HEK293T (cell line): Measurements from ENCODE around the gene PRKAG2.
A peak's percentile ranks its signal among the peaks of the same experiment; 100 is the strongest.
"Not testable (repeated sequence)": the region's sequence is repeated elsewhere in the genome, so short reads cannot be mapped to it uniquely, and the experiment has no call there.

Experiments
- CTCF ChIA-PET: fragments of 350-600 bp; formaldehyde crosslinking; extraction: SDS; loops from one replicate; lab custom pipeline; 2021; ENCODE audit warnings: antibody characterized with exemption, inconsistent platforms; lab: Yijun Ruan, JAX
- POLR2A ChIA-PET: fragments of 350-600 bp; formaldehyde crosslinking; extraction: SDS; loops from one replicate; lab custom pipeline; 2020; ENCODE audit warnings: antibody characterized with exemption, inconsistent platforms; lab: Yijun Ruan, JAX
- DNase-seq: peaks from one replicate; pipeline ENCODE4 v3.0.0; 2012; ENCODE audit warnings: mixed read lengths; ENCODE audit errors: extremely low spot score
- ARNT ChIP-seq: fragments of 450-650 bp; IDR thresholded peaks from 2 replicates; pipeline ENCODE4 v1.6.1; 2017; ENCODE audit warnings: mild to moderate bottlenecking
- BHLHE40 ChIP-seq: fragments of 450-650 bp; IDR thresholded peaks from 2 replicates; pipeline ENCODE4 v1.6.1; 2016; ENCODE audit warnings: mild to moderate bottlenecking, moderate library complexity, borderline replicate concordance
- CTBP1 ChIP-seq: fragments of 450-650 bp; IDR thresholded peaks from 2 replicates; pipeline ENCODE4 v1.6.1; 2016; ENCODE audit warnings: borderline replicate concordance
- ELF4 ChIP-seq: fragments of 450-650 bp; IDR thresholded peaks from 2 replicates; pipeline ENCODE4 v1.6.1; 2017; ENCODE audit warnings: antibody characterized with exemption
- FOXA1 ChIP-seq: fragments of 450-650 bp; IDR thresholded peaks from 2 replicates; pipeline ENCODE4 v1.6.1; 2016; ENCODE audit warnings: mild to moderate bottlenecking
- FOXK2 ChIP-seq: fragments of 450-650 bp; IDR thresholded peaks from 2 replicates; pipeline ENCODE4 v1.6.1; 2016; ENCODE audit warnings: mild to moderate bottlenecking
- FOXM1 ChIP-seq: fragments of 450-650 bp; IDR thresholded peaks from 2 replicates; pipeline ENCODE4 v1.6.1; 2017; ENCODE audit warnings: mild to moderate bottlenecking, borderline replicate concordance
- HDGF ChIP-seq: fragments of 450-650 bp; IDR thresholded peaks from 2 replicates; pipeline ENCODE4 v1.6.1; 2017; ENCODE audit warnings: antibody characterized with exemption, borderline replicate concordance
- L3MBTL2 ChIP-seq: fragments of 450-650 bp; conservative IDR thresholded peaks from 2 replicates; pipeline ENCODE4 v1.6.1; 2016; ENCODE audit warnings: mild to moderate bottlenecking
- LEF1 ChIP-seq: fragments of 450-650 bp; IDR thresholded peaks from 2 replicates; pipeline ENCODE4 v1.6.1; 2017; ENCODE audit warnings: mild to moderate bottlenecking, borderline replicate concordance
- NFRKB ChIP-seq: fragments of 450-650 bp; IDR thresholded peaks from 2 replicates; pipeline ENCODE4 v1.6.1; 2016; ENCODE audit warnings: mild to moderate bottlenecking, moderate library complexity
- SP1 ChIP-seq: fragments of 450-650 bp; IDR thresholded peaks from 2 replicates; pipeline ENCODE4 v1.6.1; 2017
- SUZ12 ChIP-seq: fragments of 450-650 bp; IDR thresholded peaks from 2 replicates; pipeline ENCODE4 v1.6.1; 2016; ENCODE audit warnings: mild to moderate bottlenecking
- TARDBP ChIP-seq: fragments of 450-650 bp; IDR thresholded peaks from 2 replicates; pipeline ENCODE4 v1.6.1; 2016
- ZNF384 ChIP-seq: fragments of 450-650 bp; IDR thresholded peaks from 2 replicates; pipeline ENCODE4 v1.6.1; 2016
- TF ChIP-seq, protein P1 (sequence below): fragments of 450-650 bp; IDR thresholded peaks from 2 replicates; pipeline ENCODE4 v1.6.1; 2016

The PRKAG2 gene

DNA sequence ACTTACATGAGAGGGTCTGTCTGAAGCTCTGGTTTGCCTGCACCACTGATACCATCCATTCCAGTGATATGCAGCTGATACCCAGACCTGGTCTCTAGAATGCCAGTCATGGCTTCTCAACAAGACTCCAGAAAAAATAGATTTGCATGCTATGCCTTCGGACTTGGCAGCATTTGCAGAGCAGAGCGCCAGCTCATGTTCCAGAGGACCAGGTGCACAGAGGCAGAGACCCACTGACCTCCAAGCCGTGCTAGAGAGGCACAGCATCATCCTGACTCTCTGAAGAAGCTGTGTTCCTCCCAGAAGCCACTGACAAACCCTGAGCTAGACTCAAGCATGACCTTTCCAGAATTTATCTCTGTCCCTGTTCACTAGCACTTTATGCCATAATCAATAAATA lies 6.9 kb upstream of the PRKAG2 start:
- CTCF ChIA-PET = interaction anchor here (0.6 to 2.4 kb wide), 3 partner anchors 12 to 101 kb away, joined by 3 to 13 read pairs (median 4); no protein-coding TSS in a partner anchor
- POLR2A ChIA-PET = no interaction called here
- TF ChIP-seq NFRKB = no peak
- no peak for TF ChIP-seq LEF1
- TF ChIP-seq ZNF384 = no peak
- no peak for TF ChIP-seq SP1
- no peak for TF ChIP-seq HDGF
- no peak for TF ChIP-seq TARDBP
- DNase-seq = no peak

DNA sequence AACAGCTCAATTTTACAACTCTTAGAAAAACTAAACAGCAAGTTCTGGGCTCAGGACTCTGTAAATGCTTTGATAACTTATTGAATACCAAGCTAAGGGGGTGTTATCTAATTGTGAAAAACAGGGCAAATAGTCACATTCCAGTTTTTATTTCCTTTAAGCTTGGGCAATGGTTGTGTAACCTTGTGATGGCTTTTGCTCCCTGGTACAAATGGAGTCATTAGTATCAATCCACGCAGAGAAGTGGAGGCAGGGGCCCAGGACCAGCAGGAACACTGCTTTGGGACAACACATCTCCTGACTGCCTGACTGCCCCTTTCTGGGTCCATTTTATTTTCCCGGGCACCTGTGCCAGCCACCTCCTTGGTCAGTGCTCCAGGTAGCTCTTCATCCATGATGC lies 5.8 kb upstream of the PRKAG2 start:
- TF ChIP-seq FOXK2 = no peak
- no peak for TF ChIP-seq ELF4
- TF ChIP-seq BHLHE40 = no peak
- no peak for TF ChIP-seq ARNT
- TF ChIP-seq SUZ12 = no peak
- TF ChIP-seq CTBP1 = no peak
- TF ChIP-seq TARDBP = no peak
- no peak for TF ChIP-seq L3MBTL2
- no peak for TF ChIP-seq HDGF
- no peak for TF ChIP-seq NFRKB
- TF ChIP-seq FOXM1 = no peak
- TF ChIP-seq LEF1 = no peak
- no peak for TF ChIP-seq FOXA1
- no peak for TF ChIP-seq SP1
- TF ChIP-seq, protein P1, sequence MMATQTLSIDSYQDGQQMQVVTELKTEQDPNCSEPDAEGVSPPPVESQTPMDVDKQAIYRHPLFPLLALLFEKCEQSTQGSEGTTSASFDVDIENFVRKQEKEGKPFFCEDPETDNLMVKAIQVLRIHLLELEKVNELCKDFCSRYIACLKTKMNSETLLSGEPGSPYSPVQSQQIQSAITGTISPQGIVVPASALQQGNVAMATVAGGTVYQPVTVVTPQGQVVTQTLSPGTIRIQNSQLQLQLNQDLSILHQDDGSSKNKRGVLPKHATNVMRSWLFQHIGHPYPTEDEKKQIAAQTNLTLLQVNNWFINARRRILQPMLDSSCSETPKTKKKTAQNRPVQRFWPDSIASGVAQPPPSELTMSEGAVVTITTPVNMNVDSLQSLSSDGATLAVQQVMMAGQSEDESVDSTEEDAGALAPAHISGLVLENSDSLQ = no peak
- TF ChIP-seq ZNF384 = no peak
- ChIA-PET CTCF (interaction anchor here (1.4 to 2.4 kb wide), 2 partner anchors 13 to 100 kb away, joined by 4 to 13 read pairs; no protein-coding TSS in a partner anchor), POLR2A (interaction anchor here (0.9 kb wide), 1 partner anchor 13 kb away, joined by 3 read pairs; no protein-coding TSS in a partner anchor)

DNA sequence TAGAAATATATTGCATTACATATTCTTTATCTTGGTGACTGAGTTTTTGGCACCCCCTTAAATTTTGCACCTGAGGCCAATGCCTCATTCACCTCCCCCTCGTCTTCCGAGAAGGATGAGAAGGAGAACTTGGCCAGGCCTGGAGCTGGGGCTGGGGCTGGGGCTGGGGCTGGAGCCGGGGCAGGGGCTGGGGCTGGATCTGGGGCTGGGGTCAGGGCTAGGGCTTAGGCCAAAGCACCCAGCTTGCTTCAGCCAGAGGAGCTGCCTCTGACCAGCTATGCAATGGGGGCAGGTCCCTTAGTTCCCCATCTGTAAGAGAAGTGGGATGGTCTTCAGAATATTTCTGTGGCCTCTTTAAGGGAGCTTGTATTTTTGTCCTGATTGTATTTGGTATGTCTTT lies 3.8 kb upstream of the PRKAG2 start:
- TF ChIP-seq FOXM1 (no peak), NFRKB (no peak), CTBP1 (no peak), BHLHE40 (no peak), ELF4 (no peak), TARDBP (no peak), SUZ12 (no peak), LEF1 (no peak), FOXA1 (no peak), HDGF (no peak), ZNF384 (no peak)
- ChIA-PET CTCF (no interaction called here), POLR2A (no interaction called here)
- no peak for DNase-seq

More for the DNA sequence above, 5.8 kb upstream of the PRKAG2 start:
- no peak for DNase-seq

DNA sequence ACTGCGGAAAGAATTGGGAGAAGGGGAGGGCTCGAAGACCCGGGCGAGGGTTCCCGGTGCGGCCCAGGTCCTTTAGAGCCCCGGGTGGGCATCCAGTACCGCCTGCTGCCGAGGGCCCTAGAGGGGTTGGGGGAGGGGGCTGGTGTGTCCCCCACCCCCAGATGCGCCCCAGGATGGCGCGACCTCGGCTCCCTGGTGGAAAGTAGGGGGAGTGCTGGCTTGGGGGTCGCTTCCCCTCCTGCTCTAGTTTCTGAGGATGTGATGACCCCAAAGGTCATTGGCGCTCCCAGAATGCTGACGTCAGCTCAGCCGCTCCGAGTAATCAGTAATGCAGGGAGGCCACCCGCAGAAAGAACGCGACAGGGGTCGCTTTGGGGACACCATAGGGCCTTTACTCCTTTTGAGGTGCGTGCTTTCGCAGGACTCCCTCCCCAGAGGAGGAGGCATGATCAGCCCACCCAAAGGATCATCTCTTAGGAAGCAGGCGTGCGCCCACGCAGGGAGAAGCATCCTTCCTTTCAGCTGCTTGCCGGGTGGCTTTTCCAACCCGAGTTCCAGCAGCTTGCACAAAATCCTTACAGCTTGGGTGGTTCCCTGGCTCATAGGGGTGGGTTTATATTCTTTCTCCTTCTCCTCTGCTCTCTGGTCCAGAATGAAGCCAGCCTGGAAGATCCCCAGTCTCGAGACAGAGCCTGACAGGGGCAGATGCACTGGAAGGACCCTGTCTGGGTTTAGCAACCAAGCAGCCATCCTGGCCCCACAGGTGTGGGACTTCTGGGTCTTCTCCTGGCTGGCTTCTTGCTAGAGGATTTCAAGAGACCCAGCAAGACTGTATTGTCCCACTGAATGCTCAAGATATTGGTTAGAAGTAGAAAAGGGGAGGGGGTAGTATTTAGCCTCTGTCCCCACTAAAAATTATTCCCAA lies 1.3 kb upstream of the PRKAG2 start:
- no peak for DNase-seq
- POLR2A ChIA-PET = interaction anchor here (1.0 to 1.1 kb wide), 2 partner anchors 10 to 15 kb away, joined by 3 read pairs; no protein-coding TSS in a partner anchor
- CTCF ChIA-PET = interaction anchor here (0.7 to 0.8 kb wide), 2 partner anchors 55 to 201 kb away, joined by 3 read pairs; no protein-coding TSS in a partner anchor
- TF ChIP-seq LEF1 = no peak
- TF ChIP-seq FOXM1 = no peak
- TF ChIP-seq ZNF384 = no peak
- no peak for TF ChIP-seq CTBP1
- TF ChIP-seq SUZ12 = no peak
- TF ChIP-seq SP1 = no peak
- no peak for TF ChIP-seq FOXK2
- no peak for TF ChIP-seq HDGF
- TF ChIP-seq FOXA1 = no peak
- no peak for TF ChIP-seq ARNT
- no peak for TF ChIP-seq ELF4
- TF ChIP-seq NFRKB = no peak
- TF ChIP-seq, protein P1 = no peak
- no peak for TF ChIP-seq L3MBTL2
- no peak for TF ChIP-seq BHLHE40
- TF ChIP-seq TARDBP = no peak

DNA sequence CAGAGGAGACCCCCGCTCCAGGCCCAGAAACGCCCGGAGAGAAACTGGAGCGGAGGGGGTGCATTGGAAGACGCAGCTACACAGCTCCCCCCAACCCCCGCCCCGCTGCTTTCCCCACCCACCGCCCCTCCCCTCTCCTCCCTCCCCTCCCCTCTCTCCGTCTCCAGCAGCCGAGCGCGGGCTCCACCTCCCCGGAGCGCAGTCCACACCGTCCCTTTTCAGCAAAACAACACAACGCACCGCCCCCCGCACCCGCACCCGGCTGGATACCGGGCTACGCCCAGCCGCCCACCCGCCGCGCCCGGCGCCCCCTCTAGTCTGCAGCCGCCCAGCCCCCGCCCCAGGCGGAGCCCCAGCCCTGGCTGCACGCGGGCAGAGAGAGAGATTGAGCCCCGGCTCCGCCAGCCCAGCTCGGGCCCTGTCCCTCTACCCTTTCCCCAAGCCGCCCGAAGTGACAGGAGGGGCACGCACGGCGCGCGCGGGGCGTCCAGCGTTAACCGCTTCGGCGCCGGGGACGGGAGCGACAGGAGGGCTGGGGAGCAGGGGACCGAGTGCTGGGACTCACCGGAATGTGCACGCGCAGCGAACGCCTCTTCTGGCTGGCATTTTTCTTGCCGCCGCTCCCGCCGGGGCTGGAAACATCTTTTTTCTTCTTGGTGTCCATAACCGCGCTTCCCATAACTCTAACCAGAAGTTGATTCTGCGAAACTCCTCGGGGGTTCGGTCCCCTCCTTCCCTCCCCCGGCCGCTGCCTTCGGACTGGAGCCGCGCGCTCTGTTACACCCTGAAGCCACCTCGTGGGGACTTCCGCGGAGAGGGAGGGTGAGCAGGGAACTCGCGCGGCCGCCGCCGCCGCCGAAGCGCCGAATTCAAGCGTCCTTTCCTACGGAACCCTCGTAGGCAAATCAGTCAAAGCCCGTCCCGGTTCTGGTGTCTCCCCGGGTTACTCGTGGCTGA lies 695 bp downstream of the PRKAG2 start:
- peak; percentile 63; the same call in 1 of the 2 replicates for TF ChIP-seq CTBP1
- peak; percentile 80 for TF ChIP-seq L3MBTL2
- TF ChIP-seq, protein P1 = peak; percentile 51; the same call in 1 of the 2 replicates
- TF ChIP-seq ZNF384 = no peak
- POLR2A ChIA-PET = interaction anchor here (0.7 to 1.5 kb wide), 11 partner anchors 12 to 94 kb away, joined by 3 to 5 read pairs (median 3); no protein-coding TSS in a partner anchor
- DNase-seq = peak; percentile 90
- CTCF ChIA-PET = interaction anchor here (0.6 to 1.2 kb wide), 2 partner anchors 25 to 94 kb away, joined by 3 read pairs; no protein-coding TSS in a partner anchor

DNA sequence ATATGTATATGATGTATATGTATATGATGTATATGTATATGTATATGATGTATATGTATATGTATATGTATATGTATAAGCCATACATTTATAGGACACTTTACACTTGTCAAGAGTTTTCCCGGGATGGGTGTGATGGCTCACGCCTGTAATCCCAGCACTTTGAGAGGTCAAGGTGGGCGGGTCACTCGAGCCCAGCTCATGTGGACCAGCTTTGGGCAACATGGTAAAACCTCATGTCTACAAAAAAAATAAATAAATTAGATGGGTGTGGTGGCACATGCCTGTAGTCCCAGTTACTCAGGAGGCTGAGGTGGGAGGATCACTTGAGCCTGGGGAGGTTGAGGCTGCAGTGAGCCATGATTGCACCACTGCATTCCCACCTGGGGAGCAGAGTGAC lies 2.4 kb downstream of the PRKAG2 start:
- CTCF ChIA-PET = interaction anchor here (0.7 to 1.3 kb wide), 2 partner anchors 15 to 23 kb away, joined by 3 to 5 read pairs; no protein-coding TSS in a partner anchor
- POLR2A ChIA-PET, DNase-seq: not testable (repeated sequence)
